GM04504 (cell line): ENCODE results near the gene VAMP2.

Experiments used
- DNase-seq: peaks from one replicate; pipeline ENCODE4 v3.0.0-alpha.2; 2012; ENCODE audit warnings: low read depth

VAMP2 gene

DNA sequence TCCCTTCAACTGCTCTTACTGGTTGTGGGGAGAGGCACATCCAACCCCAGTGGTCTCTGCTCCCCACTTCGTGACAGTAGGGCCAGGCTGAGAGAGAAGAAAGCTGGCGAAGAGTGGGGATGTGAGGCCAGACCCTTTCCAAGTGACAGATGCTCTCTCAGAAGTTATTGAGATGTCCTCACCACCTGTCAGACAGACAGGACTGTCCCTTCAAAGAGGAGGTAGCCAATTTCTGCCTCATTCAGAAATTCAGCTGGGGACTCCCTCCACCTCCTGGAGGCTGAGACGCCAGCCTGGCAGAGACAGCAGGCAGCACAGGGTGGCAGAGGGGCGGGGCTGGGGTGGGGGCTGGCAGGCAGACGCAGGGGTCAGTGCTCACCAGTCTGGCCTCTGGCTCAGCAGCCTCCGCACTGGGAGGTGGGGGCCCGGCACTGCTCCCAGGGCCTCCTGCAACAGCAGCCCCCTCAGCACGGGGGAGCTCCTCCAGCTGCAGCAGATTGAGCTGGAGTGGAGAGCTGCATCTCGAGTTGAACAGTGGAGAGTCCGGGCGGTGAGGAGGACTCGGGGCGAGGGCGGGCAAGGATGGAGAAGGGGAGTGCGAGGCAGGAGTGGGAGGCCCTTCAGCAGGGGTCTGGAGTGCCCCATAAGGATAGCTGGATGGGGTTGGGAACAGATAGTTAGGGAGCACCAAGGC lies 19.7 kb downstream of the VAMP2 start:
- DNase-seq = no peak

DNA sequence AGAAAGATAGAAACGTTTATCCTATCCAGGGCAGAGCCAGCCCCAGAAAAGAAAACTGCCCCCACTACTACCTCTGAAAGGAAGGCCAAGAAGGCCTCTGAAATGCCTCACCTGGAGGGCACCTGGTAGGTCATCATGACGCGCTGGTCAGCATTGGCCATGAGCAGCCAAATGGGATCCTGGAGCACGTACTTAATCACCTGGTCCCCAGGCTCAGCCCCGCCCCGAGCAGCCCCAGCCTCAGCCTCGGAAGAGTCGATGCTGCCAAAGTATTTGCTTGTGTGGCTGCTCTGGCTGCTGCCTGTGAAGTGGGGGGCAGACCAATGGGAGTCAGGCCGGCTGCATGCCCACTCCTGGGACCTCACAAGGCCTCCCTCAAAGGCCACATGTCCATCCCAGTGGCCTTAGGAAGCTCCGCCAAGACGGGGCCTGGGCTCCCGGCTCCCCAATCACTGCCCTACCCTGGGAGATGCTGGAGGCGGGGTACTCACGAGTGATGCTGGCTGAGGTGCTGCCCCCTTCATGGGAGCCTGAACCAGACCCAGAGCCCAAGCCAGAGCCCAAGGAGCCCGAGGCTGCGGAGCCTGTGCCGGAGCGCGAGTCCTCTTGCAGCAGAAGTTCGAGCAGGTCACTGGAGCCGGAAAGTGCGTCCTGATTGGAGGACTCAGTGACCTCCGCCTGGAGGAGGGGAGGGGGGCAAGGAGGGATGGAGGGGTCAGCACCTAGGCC lies 20.4 kb downstream of the VAMP2 start:
- DNase-seq = no peak

DNA sequence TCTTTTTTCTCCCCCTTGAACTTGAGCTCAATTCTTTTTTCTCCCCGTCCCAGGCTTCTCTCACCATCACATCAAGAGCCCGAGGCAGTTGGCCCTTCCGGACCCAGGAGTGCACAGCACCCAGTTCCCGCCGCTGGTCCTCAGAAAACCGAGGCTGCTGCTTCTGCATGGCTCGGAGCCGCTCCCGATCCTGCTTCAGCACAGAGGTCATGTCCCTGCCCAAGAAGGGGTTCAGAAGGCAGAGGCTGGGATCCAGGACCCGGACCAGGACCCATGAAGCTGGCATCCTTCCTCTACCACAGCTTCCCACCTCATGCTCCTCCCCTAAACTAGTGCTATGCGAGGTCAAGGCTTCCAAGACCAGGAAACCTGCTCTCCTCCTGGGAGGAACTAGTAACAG lies 21.0 kb downstream of the VAMP2 start:
- no peak for DNase-seq

DNA sequence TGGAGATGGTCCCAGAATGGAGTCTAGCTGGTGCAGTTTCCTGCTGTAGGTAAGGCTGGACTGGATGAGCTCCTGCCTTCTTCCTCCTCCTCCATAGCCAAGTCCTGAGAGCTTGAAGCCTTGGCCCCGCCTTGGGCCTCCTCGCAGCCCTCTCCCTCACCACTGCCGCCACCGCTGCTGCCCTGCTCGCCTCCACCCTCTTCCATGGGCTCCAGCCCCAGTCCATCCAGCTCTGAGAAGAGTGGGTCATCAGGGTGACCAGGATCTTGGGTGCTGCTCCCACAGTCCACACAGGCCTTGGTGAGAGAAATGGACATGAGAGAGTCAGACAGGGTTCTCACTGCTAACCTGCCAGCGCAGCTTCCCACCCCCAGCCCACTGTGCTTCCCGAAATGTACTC lies 21.7 kb downstream of the VAMP2 start:
- DNase-seq = no peak

DNA sequence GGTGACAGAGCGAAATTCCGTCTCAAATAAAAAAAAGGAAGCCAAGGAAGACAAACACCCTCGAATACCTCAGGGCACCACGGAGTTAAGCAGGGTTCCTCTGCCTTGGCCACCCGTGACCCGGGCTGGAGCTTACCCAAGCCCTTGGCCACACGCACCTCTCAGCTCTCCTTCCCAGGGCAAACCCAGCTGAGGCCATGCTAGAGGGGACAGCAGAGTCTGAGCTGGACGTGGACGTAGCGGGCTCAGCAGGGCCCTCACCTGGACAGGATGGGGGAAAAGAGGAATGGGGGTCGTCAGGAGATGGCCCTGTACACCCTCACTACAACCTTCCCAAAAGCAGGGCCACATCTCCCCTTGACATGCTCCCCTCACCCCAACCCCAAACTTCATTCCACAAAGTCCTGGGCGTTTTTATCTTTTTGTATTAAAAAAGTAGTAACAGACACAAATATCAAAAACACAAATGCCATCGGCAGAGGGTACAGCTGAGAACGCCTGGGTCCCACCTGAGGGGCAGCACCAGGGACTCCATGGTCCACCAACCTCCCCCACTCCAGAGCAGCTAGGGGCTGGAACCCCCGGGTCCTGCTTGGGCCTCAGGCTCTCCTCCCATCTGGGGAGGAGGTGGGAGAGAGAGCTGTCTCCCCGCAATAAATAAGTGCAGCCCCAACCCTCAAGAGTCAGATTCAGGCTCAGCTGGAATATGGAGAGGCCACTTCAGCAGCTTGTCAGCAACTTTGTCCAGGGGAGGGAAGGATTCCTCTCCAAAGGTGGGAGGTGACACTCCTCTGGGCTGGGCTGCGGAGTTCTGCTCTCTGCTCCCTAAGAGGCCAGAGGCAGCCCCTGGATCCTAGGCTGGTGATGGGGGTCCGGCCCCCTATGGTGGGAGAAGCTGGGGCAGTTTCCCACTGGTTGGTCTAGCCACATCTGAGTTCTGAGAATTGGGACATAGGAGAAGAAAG lies 22.4 kb downstream of the VAMP2 start:
- DNase-seq = no peak

DNA sequence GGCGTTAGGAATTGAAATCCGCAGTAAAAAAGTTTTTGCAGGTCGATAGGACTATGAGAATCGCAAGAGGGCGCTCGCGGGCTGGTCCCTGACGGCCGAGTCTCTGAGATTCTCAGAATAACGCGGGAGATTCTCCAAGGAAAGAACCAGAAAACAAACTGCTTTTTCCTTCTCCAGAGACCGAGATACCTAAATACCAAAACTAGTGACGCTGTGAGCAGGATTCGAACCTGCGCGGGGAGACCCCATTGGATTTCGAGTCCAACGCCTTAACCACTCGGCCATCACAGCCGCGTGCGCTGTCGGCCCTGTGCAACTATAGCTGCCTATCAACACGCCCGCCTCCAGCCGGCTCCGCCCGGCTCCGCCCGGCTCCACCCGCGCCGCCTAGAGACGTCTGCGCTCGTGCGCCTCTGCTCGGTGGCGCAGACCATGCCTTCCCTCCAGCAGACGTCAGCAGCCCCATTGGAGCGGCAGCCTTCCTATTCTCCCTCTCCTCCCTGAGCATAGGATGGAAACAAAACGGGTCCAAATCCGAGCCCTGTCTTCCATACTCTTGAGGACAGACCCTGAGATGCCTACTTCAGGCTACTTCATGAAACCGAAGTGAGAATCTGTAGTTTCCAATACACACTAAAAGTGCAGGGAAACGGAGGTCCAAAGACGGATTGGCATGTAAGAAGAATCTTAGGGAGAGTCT lies 23.9 kb downstream of the VAMP2 start:
- peak; percentile 97 for DNase-seq

DNA sequence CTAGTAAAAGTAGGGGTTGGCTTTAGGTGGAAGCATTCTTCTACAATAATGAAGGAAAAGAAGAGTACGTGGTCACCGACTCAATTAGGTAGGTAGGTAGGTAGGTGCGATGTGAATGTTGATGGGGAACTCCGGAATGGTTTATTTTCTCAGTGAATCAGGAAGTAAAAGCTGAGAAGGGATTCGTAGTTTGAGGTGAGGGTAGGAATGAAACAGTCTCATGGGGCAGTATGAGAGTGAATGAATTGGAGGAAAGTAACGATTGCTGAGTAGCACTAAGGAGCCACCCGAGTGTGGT lies 24.4 kb downstream of the VAMP2 start:
- no peak for DNase-seq

DNA sequence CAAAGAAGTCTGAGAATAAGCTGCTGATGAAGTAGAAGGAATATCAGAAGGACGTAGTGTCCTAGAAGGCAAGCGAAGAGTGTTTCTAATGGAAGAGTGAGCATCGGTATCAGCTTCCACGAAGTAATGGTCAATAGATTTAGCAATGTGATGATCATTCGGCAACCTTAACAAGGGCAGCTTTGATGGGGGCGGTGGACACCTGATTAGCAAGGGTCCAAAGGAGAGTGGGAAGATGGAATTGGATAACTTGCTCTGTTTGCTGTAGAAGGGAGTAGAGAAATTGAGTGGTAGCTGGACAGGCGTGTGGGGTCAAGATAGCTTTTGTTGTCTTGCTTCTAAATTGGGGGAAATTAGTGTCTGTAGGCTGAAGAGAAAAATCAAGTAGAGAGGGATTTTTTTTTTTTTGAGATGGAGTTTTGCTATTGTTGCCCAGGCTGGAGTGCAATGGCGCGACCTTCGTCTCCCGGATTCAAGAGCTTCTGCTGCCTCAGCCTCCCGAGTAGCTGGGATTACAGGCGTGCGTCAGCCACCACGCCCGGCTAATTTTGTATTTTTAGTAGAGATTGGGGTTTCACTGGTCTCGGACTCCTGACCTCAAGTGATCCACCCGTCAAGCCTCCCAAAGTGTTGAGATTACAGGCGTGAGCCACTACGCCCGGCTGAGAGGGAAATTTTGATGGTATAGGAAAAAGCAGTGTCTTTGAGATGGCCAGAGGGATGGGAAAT lies 24.9 kb downstream of the VAMP2 start:
- no peak for DNase-seq

DNA sequence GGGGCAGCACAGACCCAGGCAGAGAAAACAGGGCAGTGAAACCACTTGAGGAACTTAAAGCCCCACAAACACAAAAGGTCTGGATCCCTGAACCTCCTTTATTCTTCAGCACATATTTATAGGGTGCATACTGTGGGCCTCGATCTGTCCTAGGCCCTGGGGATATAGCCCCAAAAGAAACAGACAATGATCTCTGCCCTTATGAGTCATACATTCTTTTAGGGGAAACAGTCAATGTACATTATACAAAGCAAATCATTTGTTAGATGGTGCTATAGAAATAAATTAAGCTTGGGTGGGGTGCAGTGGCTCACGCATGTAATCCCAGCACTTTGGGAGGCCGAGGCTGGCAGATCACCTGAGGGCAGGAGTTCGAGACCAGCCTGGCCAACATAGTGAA lies 28.8 kb downstream of the VAMP2 start:
- no peak for DNase-seq

DNA sequence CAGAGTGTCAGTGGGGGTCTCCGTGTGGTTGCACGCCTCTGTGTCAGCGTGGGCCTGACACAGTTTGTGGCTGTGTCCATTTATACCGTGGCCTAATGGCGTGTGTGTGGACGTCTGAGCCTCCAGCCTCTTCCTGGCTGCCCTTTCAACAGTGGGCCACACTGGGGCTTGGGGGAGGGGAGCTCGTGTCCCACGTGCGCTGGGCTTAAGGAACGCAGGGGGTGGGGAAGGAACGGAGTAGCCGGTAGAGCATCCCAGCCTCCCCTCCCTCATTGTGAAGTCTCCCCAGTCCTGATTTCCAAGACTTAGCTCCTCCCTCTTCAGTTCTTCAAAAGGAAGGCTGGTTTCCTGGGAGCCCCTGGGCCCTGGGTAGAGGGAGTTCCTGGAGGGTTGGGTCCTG lies 29.3 kb downstream of the VAMP2 start:
- no peak for DNase-seq

DNA sequence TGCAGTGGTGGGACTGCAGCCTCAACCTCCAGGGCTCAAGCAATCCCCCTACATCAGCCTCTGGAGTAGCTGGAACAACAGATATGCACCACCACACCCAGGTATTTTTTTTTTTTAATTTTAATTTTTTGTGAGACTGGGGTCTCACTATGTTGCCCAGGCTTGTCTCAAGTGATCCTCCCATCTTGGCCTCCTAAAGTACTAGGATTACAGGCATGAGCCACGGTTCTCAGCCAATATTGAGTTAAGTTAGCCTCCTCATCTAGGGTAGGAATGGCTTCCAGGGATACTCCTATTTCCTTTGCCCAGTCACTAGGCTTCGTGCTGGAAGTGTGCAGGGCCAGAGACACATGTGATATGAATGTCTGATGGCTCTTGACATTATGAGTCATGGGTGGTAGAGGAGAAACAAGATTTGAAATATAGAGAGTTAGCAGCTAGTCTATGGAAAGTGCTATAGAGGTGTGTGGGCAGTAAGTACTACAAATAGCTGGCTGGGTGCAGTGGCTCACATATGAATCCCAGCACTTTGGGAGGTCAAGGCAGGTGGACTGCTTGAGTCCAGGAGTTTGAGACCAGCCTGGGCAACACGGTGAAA lies 30.8 kb downstream of the VAMP2 start:
- no peak for DNase-seq

DNA sequence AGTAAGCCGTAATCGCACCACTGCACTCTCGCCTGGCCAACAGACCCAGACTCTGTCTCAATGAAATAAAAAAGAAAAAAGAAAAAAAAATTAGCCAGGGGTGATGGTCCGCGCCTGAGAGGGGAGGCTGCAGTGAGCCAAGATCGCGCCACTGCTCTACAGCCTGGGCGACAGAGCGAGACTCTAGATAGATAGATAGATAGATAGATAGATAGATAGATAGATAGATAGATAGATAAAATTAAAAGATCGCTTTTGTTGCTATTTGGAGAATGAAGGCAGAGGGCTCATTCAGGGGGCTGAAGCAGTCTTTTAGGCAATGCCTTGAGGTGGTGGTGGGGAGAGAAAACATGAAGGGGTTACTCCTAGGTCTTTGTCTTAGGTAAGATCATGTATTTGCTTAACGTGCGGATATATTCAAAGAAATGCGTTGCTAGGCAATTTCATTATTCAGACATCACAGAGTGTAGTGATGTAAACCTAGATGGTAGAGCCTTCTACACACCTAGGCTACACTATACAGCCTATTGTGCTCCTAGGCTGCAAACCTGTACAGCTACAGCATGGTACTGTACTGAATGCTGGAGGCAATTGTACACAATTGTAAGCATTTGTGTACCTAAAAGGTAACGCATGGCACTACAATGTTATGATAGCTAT lies 34.5 kb downstream of the VAMP2 start:
- no peak for DNase-seq

DNA sequence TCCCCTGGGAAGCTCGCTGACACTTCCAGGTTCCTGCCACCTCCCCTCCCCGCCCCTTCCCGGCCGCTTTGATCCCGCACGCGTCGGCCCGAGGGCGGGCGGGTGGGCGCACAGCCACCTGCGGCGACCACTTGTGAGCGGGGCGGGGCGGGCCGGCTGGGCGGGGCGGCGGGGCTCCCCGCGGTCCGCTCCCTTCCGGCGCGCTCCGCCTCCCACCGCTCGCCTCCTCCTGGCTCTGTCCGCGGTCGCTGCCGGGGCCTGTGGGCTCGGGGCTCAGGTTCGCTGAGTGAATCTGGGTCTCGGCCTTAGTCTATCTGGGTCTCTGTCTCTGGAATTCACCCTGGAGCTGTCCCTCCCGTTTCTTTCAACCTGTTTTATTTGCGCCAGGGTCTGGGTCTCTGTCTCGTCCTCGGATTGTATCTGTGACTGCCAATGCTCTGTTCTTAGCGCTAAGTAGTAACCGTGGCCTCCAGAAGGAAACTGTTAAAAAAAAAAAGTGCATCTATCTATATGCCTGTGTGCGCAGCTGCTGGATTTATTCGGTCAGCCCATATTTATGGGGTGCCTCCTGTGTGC lies 36.2 kb downstream of the VAMP2 start:
- DNase-seq = no peak

DNA sequence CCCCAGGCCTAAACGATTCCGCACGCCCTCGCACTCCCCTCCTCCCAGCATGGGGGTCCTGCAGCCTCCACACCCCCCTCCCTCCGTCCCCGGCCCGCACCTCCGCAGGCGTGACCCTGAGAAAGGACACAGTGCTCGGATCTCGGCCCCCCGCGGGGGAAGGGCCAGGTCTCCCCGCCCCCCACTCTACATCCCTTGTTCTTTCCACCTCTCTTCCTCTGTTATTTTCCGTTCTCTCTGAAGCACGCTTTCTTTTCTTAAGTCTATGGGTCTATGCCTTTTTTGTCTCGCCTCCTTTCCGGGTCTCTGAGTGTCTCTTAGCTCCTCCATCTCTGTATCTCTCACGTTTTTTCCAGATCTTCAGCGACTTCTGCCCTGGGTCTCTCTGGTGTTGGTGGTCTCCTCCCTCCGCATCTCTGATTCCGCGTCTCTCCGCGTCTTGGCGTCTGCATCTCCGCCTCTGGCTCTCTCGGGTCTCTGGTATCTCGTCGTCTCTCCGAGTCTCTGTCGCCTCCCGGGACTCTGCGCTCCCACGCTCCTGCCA lies 36.7 kb downstream of the VAMP2 start:
- DNase-seq = no peak

DNA sequence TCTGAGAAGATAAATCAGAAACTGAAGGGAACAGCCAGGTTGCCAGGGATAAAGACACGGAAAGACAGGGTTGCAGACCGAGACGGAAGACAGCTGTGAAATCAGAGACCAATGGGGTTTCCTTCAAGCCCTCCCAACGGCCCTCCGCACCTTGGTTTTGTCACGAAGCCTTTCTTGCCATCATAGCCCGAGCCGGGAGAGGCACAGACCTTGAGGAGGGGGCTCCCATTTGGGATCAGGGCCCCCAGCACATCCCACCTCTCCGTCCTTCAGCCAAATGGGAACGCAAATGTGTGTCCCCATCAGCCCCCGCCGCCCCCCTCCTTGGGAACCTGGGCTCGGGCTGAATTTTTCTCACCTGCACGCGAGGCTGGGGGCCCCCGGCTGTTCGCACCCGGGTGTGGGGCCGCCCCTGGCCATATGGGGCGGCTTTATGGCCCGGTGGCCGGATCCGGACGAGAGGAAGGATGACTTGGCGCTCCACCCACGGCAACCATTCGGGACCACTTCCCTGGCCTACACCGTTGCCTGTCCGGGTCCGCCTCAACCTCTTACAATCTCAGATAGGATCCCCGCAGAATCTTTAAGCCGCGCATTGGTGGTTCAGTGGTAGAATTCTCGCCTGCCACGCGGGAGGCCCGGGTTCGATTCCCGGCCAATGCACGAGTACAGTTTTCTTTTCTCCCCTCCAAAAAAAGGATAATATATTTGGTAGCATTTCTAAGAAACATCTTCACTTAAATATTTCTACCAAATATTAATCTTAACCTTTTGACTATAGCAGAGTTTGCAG lies 37.4 kb downstream of the VAMP2 start:
- no peak for DNase-seq

DNA sequence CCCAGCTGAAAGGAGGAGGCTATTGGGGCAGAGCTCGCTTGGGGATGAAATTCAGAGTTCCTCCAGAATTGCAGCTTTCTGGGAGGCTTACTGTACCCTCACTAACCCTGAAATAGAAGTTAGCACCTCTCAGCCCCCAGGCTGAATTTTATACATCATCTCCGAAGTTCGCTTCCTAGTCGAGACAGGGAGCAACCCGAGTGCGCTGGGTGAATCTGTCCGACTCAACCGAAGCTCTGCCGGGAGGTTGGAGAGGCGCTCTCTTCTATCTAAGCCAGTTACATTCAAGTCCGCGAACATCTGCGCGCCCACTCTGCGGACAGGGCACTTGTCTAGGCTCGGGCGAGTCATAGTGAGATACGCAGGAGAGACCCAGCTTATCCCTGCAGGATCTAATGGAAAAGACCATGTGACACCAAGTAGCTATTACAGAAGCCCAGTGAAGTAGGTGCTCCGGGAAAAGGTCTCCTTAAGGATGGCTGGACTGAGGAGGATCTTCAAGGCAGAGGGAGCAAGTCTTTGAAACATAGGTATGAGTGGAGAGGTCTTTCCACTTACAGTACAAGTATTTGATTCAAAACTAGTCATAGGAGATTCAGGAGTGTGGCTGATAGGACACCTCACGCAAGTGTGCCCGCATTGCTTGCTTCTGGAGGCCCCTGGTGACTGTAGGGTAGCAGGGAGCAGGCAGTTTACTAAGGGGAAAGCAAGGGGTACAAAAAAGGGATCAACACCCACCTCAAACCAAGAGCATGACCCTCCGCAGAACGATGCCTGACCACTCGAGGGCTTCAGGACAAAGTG lies 38.2 kb downstream of the VAMP2 start:
- no peak for DNase-seq

DNA sequence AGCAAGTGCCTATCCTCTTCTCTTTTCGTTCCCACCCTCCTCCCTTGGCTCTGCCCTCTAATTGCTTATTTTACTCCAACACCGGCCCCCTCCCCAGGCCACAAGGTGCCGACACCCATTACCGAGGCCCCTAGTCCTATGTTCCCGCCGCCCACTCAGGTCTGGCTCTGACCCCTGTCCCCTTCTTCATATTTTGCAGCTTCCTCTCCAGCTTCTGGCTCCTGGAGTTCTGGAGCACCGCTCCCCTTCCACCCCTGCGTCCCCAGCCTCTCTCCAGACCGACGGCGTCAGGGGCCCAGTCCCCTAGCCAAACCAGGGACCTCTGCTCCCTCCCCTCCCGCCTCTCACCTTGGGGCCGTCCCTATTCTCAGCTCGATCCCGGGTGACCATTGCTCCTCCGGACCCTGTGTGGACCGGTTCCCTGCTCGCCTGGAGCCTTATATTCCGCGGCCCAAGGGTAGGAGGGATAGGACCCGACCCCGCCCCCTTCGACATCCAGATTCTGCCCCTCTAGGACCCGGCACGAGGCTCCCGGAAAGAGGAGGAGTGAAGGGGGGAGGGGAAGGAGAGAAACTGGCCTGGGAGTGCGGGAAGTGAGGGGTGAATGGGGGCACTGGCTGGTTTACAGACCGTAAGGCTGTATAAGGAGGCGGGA lies 38.9 kb downstream of the VAMP2 start, which contains the start of gene HES7:
HES7 (minus strand) TSS at position 412 of the 655 bp plus-strand sequence; CDS start at position 390, 22 bp downstream.
- no peak for DNase-seq
